ENCODE results near the gene TAS2R31.

GRCh38 chr12:11022520-11022919 is 8.7 kb downstream of the TAS2R31 start, which contains the start of gene TAS2R19:
- TF ChIP-seq POLR2A (IDR thresholded peaks at IDR 0.05; ENCODE audit: extremely low read depth, insufficient read length) (no peak), CTCF (IDR thresholded peaks at IDR 0.05; ENCODE audit: low read depth, low read length) (no peak), MAX (IDR thresholded peaks at IDR 0.05; ENCODE audit: low read depth, low read length) (no peak)

Data from NB4 (cell line).